Measurements from ENCODE around the gene ANKHD1.
"Not testable (repeated sequence)": the region's sequence is repeated elsewhere in the genome, so short reads cannot be mapped to it uniquely, and the experiment has no call there.

The ANKHD1 gene

GRCh38 chr5:140421375-140421774 lies 19.7 kb downstream of the ANKHD1 start:
- DNase-seq: not testable (repeated sequence)

GRCh38 chr5:140423609-140424008 lies 22.0 kb downstream of the ANKHD1 start:
- no peak for DNase-seq

GRCh38 chr5:140424135-140424534 lies 22.5 kb downstream of the ANKHD1 start:
- DNase-seq: no peak

GRCh38 chr5:140427726-140428125 lies 26.1 kb downstream of the ANKHD1 start:
- DNase-seq: not testable (repeated sequence)

GRCh38 chr5:140429724-140430123 lies 28.1 kb downstream of the ANKHD1 start:
- DNase-seq: no peak

GRCh38 chr5:140432212-140432611 lies 30.6 kb downstream of the ANKHD1 start:
- DNase-seq: no peak

- DNase-seq: no peak
Measured at GRCh38 chr5:140432916-140433315, 31.3 kb downstream of the ANKHD1 start.

- DNase-seq: not testable (repeated sequence)
Measured at GRCh38 chr5:140457368-140457767, 55.7 kb downstream of the ANKHD1 start.

- DNase-seq: no peak
Measured at GRCh38 chr5:140466981-140467742, 65.5 kb downstream of the ANKHD1 start.

- no peak for DNase-seq
Measured at GRCh38 chr5:140468188-140468587, 66.6 kb downstream of the ANKHD1 start.

GRCh38 chr5:140469259-140469658 lies 67.6 kb downstream of the ANKHD1 start:
- DNase-seq: no peak

GRCh38 chr5:140480310-140481014 lies 78.8 kb downstream of the ANKHD1 start:
- no peak for DNase-seq

- DNase-seq: no peak
Measured at GRCh38 chr5:140481758-140482157, 80.1 kb downstream of the ANKHD1 start.

- no peak for DNase-seq
Measured at GRCh38 chr5:140483055-140483454, 81.4 kb downstream of the ANKHD1 start.

- DNase-seq: not testable (repeated sequence)
Measured at GRCh38 chr5:140488141-140488540, 86.5 kb downstream of the ANKHD1 start.

GRCh38 chr5:140488914-140489313 lies 87.3 kb downstream of the ANKHD1 start:
- DNase-seq: no peak

GRCh38 chr5:140497897-140498296 lies 96.3 kb downstream of the ANKHD1 start:
- no peak for DNase-seq

GRCh38 chr5:140498591-140498990 lies 97.0 kb downstream of the ANKHD1 start:
- no peak for DNase-seq

GRCh38 chr5:140502834-140503233 lies 101.2 kb downstream of the ANKHD1 start:
- no peak for DNase-seq

- no peak for DNase-seq
Measured at GRCh38 chr5:140509898-140510297, 108.3 kb downstream of the ANKHD1 start.

GRCh38 chr5:140513124-140513523 lies 111.5 kb downstream of the ANKHD1 start:
- DNase-seq: no peak

GRCh38 chr5:140524003-140524402 lies 122.4 kb downstream of the ANKHD1 start:
- DNase-seq: no peak

- no peak for DNase-seq
Measured at GRCh38 chr5:140540227-140540626, 138.6 kb downstream of the ANKHD1 start.

GRCh38 chr5:140542972-140543371 lies 141.3 kb downstream of the ANKHD1 start:
- DNase-seq: no peak
